GM19397 (cell line): ENCODE measurements around the gene BTC.
"Not testable (repeated sequence)": the region's sequence is repeated elsewhere in the genome, so short reads cannot be mapped to it uniquely, and the experiment has no call there.

ENCODE experiments used
- ATAC-seq: cut with Tn5 transposase; IDR thresholded peaks from one replicate; pipeline ENCODE4 v1.9.1; 2021; ENCODE audit warnings: mild to moderate bottlenecking, moderate library complexity; ENCODE audit not compliant: unreplicated experiment

The BTC gene

DNA sequence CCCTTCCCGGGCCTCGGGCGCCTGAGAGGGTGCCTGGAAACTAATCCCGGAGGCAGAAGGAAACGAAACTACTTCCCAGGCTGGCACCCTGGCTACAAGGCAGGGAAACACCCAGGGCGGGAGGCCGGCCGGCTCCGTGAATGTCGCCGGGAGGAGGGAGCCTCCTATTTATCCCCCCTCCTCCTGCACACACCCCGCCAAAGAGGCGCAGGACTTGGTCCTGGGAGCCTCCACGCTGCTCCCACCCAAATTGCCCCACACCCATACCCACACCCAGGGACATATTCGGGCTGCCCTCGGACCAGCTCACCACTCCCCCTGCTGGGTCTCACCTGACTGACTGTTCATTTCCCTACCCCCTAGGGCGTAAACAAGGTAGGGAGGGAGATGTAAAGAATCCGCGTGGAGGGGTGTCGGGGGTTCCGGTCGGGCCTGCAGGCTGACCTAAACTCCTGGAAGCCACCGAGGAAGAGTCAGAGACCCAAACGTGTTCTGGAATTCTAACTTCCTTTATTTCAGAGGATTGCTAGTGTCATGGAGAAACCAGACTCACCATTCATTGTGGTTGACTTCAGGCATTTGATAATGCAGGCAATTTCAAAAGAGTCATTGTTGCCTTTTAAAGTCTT, at the start of gene BTC:
TSS of gene BTC (minus strand) at position 142 of the 629 bp plus-strand sequence. CDS start 198 bp downstream, outside the sequence.
- no peak for ATAC-seq

- no peak for ATAC-seq
Measured at GRCh38 chr4:74840936-74841509, 46.7 kb upstream of the BTC start.

GRCh38 chr4:74838746-74839370, 44.5 kb upstream of the BTC start:
- ATAC-seq = no peak

DNA sequence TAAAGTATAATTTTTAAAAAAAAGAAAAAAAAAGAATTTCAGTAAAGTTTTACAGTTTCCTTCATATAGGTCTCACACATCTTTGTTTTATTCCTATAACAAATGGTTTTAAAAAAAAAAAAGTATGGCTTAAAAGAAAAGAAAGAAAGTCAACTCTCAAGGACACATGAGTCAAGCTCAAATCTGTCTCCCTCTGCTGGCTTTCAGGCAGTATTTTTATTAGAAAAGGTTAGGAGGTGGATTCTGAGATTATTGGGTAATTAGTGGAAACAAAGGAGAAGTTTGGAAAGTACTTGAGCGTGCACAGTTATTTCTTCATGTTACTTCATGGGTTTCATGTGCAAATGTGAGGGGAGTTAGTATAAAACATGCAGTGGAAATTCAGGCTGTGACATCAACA, 36.6 kb upstream of the BTC start:
- no peak for ATAC-seq

GRCh38 chr4:74823194-74823593, 28.9 kb upstream of the BTC start:
- peak; percentile 53 for ATAC-seq

- ATAC-seq = no peak
Measured at GRCh38 chr4:74822603-74823002, 28.3 kb upstream of the BTC start.

GRCh38 chr4:74821541-74821940, 27.2 kb upstream of the BTC start:
- no peak for ATAC-seq

DNA sequence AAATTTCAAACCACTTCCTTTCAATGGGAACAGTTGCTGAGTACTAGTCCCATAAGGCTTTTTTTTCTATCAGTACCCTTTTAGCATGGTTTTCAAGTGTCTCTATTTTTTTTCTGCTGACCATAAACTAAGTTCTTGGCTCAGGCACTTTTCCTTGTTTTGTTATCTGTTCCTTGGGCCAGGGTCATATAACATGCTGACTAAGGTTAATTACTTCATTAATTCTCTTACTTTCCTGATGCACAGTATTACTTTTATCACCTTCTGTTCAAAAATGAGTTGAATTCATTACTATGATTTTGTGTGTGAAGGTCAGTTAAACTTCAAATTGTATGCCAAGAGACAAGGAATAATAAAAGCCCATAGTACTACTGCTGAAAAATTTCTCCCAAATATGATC, 19.7 kb upstream of the BTC start:
- ATAC-seq = no peak

DNA sequence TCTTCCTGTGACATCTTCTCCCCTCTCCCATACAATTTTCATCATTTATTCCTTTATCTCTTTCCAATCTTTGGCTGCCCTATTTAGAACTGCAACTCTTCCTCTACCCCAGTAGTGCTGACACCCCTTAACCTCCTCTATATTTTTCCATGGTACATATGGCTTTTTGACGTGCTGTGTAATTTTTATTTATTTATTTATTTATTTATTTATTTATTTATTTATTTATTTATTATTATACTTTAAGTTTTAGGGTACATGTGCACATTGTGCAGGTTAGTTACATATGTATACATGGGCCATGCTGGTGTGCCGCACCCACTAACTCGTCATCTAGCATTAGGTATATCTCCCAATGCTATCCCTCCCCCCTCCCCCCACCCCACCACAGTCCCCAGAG, 17.7 kb upstream of the BTC start:
- not testable (repeated sequence) for ATAC-seq

GRCh38 chr4:74805601-74806000, 11.3 kb upstream of the BTC start:
- ATAC-seq = no peak

DNA sequence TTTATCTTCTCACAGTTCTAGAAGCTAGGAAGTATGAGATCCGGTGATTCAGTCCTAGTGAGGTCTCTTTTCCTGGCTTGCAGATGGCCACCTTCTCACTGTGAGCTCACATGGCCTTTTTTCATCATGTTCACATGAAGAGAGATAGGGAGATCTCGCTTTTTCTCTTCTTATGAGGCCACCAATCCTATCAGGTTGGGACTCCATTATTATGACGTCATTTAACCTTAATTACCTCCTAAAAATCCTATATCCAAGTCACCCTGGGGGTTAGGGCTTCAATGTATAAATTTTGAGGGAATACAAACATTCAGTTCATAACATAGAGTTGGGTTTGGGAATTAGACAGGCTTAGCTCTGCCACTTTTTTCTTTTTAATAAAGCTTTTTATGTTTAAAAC, 6.0 kb upstream of the BTC start:
- ATAC-seq = no peak

- ATAC-seq = no peak
Measured at GRCh38 chr4:74796631-74797030, 2.3 kb upstream of the BTC start.

DNA sequence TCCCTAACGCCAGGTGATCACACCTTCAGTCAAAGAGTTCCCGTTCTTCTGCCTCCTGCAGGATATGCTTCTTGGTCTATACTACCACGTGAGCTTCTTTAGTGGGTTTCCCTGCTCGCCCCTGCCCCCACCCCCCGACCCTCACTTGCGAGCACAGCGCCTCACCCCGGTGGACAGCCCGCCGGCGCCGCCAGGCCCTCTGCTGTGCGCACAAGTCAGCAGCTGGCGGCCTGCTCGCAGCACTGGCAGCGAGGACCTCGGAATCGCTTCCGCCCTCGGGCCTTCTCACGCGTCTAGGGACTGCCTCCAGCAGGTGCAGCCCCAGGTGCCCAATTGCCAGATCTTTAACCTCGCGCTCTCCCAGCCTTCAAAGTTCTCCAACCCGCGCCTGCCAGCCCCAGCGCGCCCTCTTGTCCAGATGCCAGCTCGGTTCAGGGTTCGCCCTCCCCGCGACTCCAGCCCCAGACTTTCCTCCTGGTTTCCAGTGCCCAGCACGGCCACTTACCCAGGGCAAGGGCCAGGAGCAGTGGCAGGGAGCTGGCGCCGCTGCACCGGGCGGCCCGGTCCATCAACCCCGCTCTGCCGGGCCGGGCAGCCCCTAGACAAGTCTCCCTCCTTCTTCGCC, 454 bp downstream of the BTC start:
- no peak for ATAC-seq

- no peak for ATAC-seq
Measured at GRCh38 chr4:74790652-74791051, 3.7 kb downstream of the BTC start.

DNA sequence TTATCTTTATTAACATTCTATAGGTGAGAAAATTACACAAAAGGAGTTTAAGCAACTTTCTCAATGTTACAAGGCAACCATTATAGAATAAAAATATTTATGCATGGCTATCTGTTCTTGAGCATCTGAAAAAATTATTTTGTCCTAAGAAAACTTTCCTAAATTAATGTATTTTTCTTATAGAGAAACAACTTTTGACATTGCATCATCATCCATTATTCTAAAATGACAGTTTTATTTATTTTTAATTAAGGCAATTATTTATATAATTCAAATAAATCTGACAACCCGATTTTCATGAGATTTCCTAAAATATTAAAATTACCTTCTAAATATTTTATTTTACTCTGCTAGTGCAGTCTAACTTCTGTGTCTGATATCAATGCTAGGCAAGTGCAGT, 4.8 kb downstream of the BTC start:
- no peak for ATAC-seq

DNA sequence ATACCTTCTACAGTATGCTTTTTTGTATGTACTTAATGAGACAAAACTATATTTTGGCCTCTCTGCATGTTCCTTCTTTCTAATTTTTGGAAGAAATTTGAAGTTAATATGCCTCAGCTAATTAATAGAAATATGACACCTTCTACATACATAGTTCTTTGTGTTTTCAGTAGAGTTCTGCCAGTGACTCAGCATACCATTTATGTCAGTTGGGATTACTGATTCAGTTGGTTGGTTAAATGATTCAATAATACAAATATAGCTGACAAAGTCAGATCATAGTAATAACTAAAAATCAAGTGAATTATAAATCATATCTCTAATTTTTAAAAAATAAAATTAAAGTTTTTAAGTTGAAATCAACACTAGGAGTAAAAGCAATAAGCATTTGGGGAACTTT, 16.8 kb downstream of the BTC start:
- no peak for ATAC-seq

DNA sequence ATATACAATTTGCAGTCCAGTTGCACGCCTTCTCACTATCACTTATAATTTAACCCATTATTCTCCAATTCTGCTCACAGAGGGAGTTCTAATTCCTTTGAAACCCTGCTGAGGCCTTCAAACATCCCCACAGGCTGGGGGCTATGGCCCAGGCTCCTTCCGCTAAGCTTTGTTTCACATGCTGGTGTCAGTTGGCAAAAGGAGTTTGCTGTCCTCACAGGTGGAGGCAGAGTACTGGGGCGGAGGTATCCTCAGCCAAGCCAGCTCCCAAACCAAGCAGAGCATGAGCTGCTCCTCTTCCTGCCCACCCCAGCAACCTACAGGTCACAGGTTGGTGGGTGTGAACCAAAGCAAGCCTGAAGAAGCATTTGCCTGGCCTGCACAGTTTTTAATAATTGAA, 21.5 kb downstream of the BTC start:
- ATAC-seq = no peak

DNA sequence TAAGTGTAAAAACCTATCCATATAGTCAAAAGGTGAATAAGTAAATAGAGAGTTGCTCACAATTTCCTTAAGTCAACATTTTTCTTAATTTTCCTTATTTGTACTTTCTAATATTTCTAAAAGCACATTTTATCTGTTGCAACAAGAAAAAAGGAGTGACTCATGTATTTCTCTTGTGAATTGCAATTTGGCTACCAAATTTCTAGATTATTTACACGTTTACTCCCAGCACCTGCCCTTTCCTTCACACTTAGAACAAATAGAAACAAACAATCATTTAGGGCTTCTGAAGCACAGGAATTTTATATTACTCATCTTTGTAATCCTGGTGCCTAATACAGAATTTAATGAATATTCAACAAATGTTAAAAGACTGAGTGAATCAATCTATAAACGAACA, 22.2 kb downstream of the BTC start:
- no peak for ATAC-seq

DNA sequence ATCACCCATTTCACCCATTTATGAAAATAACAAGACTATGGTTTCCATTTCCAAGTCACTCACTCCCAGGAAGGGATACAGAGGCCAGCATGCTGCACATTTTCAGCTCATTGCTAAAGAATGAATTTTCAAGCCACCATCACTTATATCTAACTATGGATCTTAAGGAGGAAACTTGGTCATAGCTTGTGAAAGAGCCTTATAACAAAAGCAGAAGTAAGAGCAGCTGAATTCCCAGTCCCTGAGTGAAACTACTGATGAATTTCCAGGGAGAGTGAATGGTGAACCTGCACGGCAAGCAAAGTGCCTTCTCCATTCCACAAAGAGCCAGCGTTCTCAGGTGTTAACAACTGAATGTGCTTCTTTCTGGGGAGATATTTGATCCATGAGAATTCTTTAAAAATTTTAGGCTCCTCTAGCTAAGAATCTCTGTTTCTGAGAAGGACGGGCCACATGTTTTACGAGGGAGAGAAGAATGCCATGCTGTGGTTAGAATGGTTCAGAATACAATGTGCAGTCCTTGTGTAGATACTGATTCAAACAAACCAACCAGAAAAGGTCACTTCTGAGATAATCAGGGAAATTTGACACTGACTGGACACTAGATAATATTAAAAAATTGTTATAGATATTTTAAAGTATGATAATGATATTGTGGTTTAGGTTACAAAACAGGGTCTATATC, 24.0 kb downstream of the BTC start:
- no peak for ATAC-seq

DNA sequence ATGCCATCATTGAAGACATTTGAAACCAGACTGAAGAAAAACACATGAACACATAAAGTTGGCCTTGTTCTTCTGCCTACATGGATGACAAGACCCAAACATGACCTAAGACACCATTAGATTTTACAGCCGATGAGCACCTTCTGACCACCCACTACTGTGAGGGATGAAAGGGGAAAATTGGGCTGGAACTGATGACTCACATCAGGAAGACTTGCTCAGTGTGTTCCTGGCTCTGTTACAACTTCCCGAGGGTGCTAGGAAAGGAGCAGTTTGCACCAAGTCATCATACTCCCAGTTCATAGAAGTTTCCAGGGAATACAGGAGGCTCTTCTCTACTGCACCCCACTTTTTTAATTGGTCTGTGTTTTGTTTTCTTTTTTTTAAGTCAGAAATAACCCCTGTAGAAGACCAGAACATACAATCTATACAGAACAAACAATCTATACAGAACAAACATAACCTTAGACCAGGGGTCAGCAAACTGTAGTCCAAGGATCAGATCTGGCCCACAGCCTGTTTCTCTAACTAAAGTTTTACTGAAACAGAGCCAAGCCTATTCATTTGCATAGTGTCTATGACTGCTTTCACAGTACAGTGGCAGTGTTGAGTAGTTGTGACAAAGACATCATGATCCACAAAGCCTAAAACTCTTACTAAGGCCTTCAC, 25.3 kb downstream of the BTC start:
- no peak for ATAC-seq

DNA sequence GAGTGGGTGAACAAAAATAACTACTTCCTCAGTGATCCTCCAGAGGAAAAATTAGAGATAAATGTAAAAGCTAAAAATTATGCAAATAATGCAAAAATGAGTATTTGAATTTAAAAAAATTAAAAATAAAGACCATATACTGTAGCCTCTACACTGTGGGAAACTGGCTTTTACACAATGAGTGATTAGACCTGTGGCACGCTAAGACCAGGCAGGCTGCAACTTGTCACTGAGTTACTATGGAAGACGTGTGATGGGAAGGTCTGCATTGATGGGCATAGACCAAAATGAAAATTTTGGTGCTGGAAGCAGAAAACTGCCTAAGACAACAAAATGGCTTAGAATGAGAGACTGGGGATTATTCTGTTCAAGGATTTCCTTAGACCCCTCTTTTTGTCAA, 30.2 kb downstream of the BTC start:
- ATAC-seq = no peak
